ENCODE measurements around the gene GSAP. TPM values are rescaled to one million over a fixed set of nuclear protein-coding genes. Genes with fewer than 3 reads are reported as not detected.
"Not testable (repeated sequence)": the region's sequence is repeated elsewhere in the genome, so short reads cannot be mapped to it uniquely, and the experiment has no call there.

GSAP gene
- total and polyA plus RNA-seq, 3 experiments from 2014 or later, result 2.0 to 11.9 (median 2.9) TPM

DNA sequence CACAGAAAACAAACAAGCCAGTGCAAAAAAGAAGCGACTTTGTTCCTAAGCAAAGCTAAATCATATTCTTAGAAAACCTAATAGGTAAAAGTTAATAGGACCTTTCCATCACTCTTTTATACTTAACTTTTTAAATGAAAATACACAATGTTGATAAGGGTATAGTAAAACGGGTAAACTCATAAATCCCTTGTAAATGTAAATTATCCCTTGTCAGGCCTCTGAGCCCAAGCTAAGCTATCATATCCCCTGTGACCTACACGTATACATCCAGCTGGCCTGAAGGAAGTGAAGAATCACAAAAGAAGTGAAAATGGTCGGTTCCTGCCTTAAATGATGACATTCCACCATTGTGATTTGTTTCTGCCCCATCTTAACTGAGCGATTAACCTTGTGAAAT lies 76.4 kb downstream of the GSAP start:
- no peaks in the 10 kb centered on the region for H3K27me3 Mint-ChIP-seq
- Histone ChIP-seq H3K27me3 (ENCODE audit: insufficient read depth, low read length, poor library complexity, severe bottlenecking) (no peaks in the 10 kb centered on the region), H3K4me3 (ENCODE audit: low read length) (no peak overlapping the region), H3K27ac (ENCODE audit: low read depth, low read length) (no peak overlapping the region), H3K36me3 (ENCODE audit: insufficient read depth, low read length) (no peaks in the 10 kb centered on the region), H3K4me1 (ENCODE audit: insufficient read depth, low read length) (peaks cover 18% of the 10 kb centered on the region), H3K9me3 (ENCODE audit: low read length) (no peaks in the 10 kb centered on the region)
- H3K9me3 Mint-ChIP-seq, result no peaks in the 10 kb centered on the region
- DNase-seq, result no peak
- POLR2A ChIA-PET, result no interaction called here
- H3K27ac Mint-ChIP-seq, result peak overlapping the region in 1 of 8 donors; percentile 31
- peaks cover 0 to 2% (median 0%) of the 10 kb centered on the region in 3 donors for H3K36me3 Mint-ChIP-seq
- no peak overlapping the region for H3K4me3 Mint-ChIP-seq
- H3K4me1 Mint-ChIP-seq, result peaks cover 21 to 35% (median 30%) of the 10 kb centered on the region in 3 donors
- CTCF ChIA-PET, result no interaction called here

DNA sequence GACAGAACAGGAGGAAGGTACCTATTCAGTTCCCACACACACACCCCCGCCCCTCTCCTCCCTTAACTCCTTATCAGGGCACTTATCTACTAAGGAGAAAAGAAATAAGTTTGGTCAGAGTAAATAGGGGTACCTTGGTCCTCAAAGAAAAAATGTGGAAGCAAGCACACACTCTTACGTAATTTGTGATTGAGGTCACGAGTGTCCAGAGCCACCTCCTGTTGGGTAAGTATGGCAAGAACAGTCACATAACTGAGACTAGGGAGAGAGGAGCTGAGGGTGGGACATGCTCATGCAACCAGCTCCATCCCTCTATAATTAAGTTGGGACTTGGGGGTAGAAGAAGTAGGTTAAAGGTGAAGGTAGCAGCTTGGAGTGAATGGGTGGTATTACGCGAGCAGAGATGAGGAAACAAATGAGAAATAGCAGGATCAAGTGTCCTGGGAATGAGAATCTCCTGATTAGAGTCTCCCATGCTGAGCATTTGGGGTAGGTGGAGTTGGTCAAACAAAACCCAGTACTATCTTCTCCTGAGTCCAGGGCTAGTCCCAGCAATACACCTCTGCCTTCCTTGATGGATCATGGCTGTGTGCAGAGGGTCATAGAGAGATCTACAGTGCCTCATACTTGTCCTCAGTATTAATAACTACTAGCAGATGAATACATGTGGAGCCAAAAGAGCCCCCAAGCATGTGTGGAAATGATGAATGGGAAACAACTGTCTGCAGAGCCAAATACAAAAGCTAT lies 77.1 kb downstream of the GSAP start:
- Mint-ChIP-seq H3K27ac (peak overlapping the region in 5 of 8 donors; percentile 1 to 79 (median 10)), H3K4me3 (peak overlapping the region in 2 of 7 donors; percentile 1 to 30), H3K9me3 (no peaks in the 10 kb centered on the region), H3K27me3 (no peaks in the 10 kb centered on the region), H3K4me1 (peaks cover 21 to 35% (median 30%) of the 10 kb centered on the region in 3 donors), H3K36me3 (peaks cover 0 to 2% (median 0%) of the 10 kb centered on the region in 3 donors)
- Histone ChIP-seq H3K36me3 (ENCODE audit: insufficient read depth, low read length) (no peaks in the 10 kb centered on the region), H3K27me3 (ENCODE audit: insufficient read depth, low read length, poor library complexity, severe bottlenecking) (no peaks in the 10 kb centered on the region), H3K27ac (ENCODE audit: low read depth, low read length) (no peak overlapping the region), H3K4me3 (ENCODE audit: low read length) (no peak overlapping the region), H3K4me1 (ENCODE audit: insufficient read depth, low read length) (peaks cover 18% of the 10 kb centered on the region), H3K9me3 (ENCODE audit: low read length) (no peaks in the 10 kb centered on the region)
- no peak for DNase-seq
- ChIA-PET CTCF (no interaction called here), POLR2A (no interaction called here)

DNA sequence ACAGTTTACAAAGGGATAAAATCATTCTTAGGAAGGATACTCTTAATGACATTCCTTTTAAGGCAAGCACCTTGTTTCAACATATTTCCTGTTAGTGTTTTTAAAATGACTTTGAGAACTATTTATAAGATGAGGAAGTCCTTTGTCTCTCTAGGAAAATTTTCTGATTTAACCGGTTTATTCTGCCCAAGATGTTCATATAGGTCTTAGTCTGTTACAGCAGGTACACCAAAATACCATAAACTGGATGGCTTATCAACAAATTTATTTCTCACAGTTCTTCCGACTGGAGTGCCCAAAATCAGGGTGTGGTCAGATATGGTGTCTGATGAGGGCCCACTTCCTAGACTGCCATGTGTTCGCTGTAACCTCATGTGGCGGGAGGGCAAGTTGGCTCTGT lies 77.9 kb downstream of the GSAP start:
- peaks cover 18% of the 10 kb centered on the region for H3K4me1 ChIP-seq (ENCODE audit: insufficient read depth, low read length)

DNA sequence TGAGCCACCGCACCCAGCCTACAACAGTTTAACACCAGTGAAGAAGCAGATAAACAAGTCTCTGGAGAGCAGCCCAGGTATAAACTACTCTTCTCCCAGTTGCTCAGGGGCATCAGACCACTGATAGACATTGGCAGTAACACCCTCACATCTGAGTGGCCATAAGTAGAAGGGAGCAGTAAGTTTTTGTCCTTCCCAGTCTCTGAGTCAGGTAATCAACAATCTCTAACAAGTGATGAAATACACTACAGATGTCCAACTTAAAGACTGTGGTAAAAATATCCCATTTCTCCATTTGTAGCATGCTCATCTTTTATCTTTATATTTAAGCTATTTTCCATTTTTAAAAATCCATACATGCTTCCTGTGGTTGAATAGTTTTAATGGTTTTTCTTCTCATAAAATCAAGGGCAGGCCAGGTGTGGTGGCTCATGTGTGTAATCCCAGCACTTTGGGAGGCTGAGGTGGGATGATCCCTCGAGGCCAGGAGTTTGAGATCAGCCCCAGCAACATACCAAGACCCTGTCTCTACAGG lies 78.6 kb downstream of the GSAP start:
- H3K4me3 Mint-ChIP-seq, result peak overlapping the region in 1 of 7 donors; percentile 45
- H3K27me3 Mint-ChIP-seq, result no peaks in the 10 kb centered on the region
- Histone ChIP-seq H3K9me3 (ENCODE audit: low read length) (no peaks in the 10 kb centered on the region), H3K4me3 (ENCODE audit: low read length) (no peak overlapping the region), H3K27me3 (ENCODE audit: insufficient read depth, low read length, poor library complexity, severe bottlenecking) (no peaks in the 10 kb centered on the region), H3K4me1 (ENCODE audit: insufficient read depth, low read length) (peaks cover 18% of the 10 kb centered on the region), H3K36me3 (ENCODE audit: insufficient read depth, low read length) (no peaks in the 10 kb centered on the region), H3K27ac (ENCODE audit: low read depth, low read length) (no peak overlapping the region)
- H3K9me3 Mint-ChIP-seq, result no peaks in the 10 kb centered on the region
- POLR2A ChIA-PET, result no interaction called here
- H3K27ac Mint-ChIP-seq, result peak overlapping the region in 3 of 8 donors; percentile 43 to 78 (median 74)
- peaks cover 0 to 2% (median 0%) of the 10 kb centered on the region in 3 donors for H3K36me3 Mint-ChIP-seq
- peaks cover 21 to 35% (median 30%) of the 10 kb centered on the region in 3 donors for H3K4me1 Mint-ChIP-seq
- CTCF ChIA-PET, result no interaction called here
- no peak for DNase-seq

More for the DNA sequence above, 77.9 kb downstream of the GSAP start:
- DNase-seq, result no peak
- no peaks in the 10 kb centered on the region for H3K9me3 ChIP-seq (ENCODE audit: low read length)
- Mint-ChIP-seq H3K9me3 (no peaks in the 10 kb centered on the region), H3K36me3 (peaks cover 0 to 2% (median 0%) of the 10 kb centered on the region in 3 donors), H3K4me1 (peaks cover 21 to 35% (median 30%) of the 10 kb centered on the region in 3 donors), H3K4me3 (peak overlapping the region in 3 of 7 donors; percentile 15 to 42 (median 16)), H3K27ac (peak overlapping the region in 6 of 8 donors; percentile 5 to 79 (median 35)), H3K27me3 (no peaks in the 10 kb centered on the region)
- ChIA-PET POLR2A (no interaction called here), CTCF (no interaction called here)
- no peaks in the 10 kb centered on the region for H3K36me3 ChIP-seq (ENCODE audit: insufficient read depth, low read length)
- no peak overlapping the region for H3K4me3 ChIP-seq (ENCODE audit: low read length)
- H3K27me3 ChIP-seq (ENCODE audit: insufficient read depth, low read length, poor library complexity, severe bottlenecking), result no peaks in the 10 kb centered on the region
- H3K27ac ChIP-seq (ENCODE audit: low read depth, low read length), result no peak overlapping the region

DNA sequence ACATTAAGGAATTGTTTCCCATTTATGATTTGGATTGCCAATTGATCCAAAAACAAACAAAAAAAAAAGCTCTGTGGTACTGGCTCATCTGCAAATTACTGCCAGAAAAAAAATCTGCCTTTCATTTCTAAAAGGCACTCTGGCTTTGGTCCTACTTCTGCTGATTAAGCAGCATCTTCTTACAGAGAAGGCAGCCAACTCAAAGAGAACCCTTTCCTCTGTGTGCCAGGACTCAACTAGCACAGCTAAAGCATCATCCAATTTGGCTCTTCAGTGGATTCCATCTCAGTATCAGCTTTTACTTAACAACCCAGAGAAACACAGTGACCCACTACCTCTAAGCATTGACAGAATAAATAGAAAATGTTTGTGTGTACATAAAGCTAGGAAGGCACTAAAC lies 80.6 kb downstream of the GSAP start:
- H3K9me3 Mint-ChIP-seq, result no peaks in the 10 kb centered on the region
- H3K9me3 ChIP-seq (ENCODE audit: low read length), result no peaks in the 10 kb centered on the region
- ChIA-PET POLR2A (no interaction called here), CTCF (interaction anchor here (1.0 kb wide), 1 partner anchor 15 kb away, joined by 5 read pairs; no protein-coding TSS in a partner anchor)
- H3K27ac ChIP-seq (ENCODE audit: low read depth, low read length), result no peak overlapping the region
- no peak overlapping the region for H3K4me3 Mint-ChIP-seq
- H3K27me3 Mint-ChIP-seq, result no peaks in the 10 kb centered on the region
- peaks cover 29 to 44% (median 41%) of the 10 kb centered on the region in 3 donors for H3K4me1 Mint-ChIP-seq
- peaks cover 22% of the 10 kb centered on the region for H3K4me1 ChIP-seq (ENCODE audit: insufficient read depth, low read length)
- no peak overlapping the region for H3K4me3 ChIP-seq (ENCODE audit: low read length)
- DNase-seq, result no peak
- H3K36me3 ChIP-seq (ENCODE audit: insufficient read depth, low read length), result no peaks in the 10 kb centered on the region
- peaks cover 0 to 2% (median 0%) of the 10 kb centered on the region in 3 donors for H3K36me3 Mint-ChIP-seq
- no peaks in the 10 kb centered on the region for H3K27me3 ChIP-seq (ENCODE audit: insufficient read depth, low read length, poor library complexity, severe bottlenecking)
- H3K27ac Mint-ChIP-seq, result peak overlapping the region in 3 of 8 donors; percentile 47 to 71 (median 61)

DNA sequence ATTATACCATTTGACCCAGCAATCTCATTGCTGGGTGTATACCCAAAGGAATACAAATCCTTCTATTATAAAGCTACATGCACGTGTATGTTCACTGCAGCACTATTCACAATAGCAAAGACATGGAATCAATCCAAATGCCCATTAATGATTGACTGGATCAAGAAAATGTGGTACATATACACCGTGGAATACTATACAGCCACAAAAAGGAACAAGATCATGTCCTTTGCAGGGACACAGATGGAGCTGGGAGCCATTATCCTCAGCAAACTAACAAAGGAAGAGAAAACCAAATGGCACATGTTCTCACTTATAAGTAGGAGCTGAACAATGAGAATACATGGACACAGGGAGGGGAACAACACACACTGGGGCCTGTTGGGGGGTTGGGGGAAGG lies 82.1 kb downstream of the GSAP start:
- H3K36me3 ChIP-seq (ENCODE audit: insufficient read depth, low read length); H3K27ac ChIP-seq (ENCODE audit: low read depth, low read length); POLR2A ChIA-PET; H3K4me3 ChIP-seq (ENCODE audit: low read length); H3K27me3 Mint-ChIP-seq; H3K36me3 Mint-ChIP-seq; H3K9me3 Mint-ChIP-seq; H3K27me3 ChIP-seq (ENCODE audit: insufficient read depth, low read length, poor library complexity, severe bottlenecking); DNase-seq; H3K9me3 ChIP-seq (ENCODE audit: low read length); H3K4me3 Mint-ChIP-seq: not testable (repeated sequence)
- peaks cover 36 to 51% (median 44%) of the 10 kb centered on the region in 3 donors for H3K4me1 Mint-ChIP-seq
- H3K27ac Mint-ChIP-seq, result peak overlapping the region in 1 of 8 donors; percentile 17
- H3K4me1 ChIP-seq (ENCODE audit: insufficient read depth, low read length), result peaks cover 29% of the 10 kb centered on the region
- CTCF ChIA-PET, result interaction anchor here (0.9 kb wide), 1 partner anchor 14 kb away, joined by 4 read pairs; no protein-coding TSS in a partner anchor

DNA sequence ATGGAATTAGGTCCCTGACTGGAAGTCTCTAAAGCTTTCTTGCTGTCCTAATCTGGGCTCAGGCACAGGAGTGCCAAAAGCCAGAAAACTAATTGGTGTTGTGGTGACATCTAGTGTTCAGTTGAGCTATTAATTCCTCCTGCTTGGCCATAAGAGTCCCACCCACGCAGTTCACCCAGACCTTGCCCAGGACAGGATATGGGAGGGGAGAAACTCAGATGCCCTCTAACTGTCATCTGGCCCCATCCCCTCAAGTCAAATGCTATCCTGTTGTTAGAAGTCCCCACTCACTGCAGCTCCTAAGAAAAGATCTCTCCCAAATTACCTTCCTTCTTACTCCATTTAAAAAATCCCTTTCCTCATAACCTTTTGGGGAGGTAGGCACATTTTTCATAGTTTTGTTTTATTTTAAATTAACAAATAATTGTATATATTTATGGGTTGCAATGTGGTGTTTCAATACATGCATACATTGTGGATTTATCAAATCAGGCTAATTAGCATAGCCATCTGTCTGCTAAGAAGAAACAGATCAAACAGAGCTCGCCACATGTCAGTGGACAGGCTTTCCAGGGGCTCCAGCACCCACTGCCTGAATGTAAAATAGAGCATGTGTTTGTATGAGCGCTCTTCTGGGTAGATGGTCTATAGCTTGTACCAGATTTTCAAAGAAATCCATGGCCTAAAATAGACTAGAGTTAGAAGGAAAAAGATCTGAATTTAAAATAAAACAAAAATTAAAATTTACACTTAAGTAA lies 84.0 kb downstream of the GSAP start:
- Mint-ChIP-seq H3K27ac (peak overlapping the region in 2 of 8 donors; percentile 27 to 59), H3K27me3 (peaks cover 0 to 4% of the 10 kb centered on the region in 2 donors), H3K9me3 (no peaks in the 10 kb centered on the region), H3K36me3 (peaks cover 0 to 8% (median 1%) of the 10 kb centered on the region in 3 donors), H3K4me3 (no peak overlapping the region), H3K4me1 (peaks cover 41 to 55% (median 48%) of the 10 kb centered on the region in 3 donors)
- H3K9me3 ChIP-seq (ENCODE audit: low read length), result no peaks in the 10 kb centered on the region
- POLR2A ChIA-PET, result interaction anchor here (0.6 to 0.7 kb wide), 3 partner anchors 23 to 887 kb away, joined by 3 to 6 read pairs (median 5); no protein-coding TSS in a partner anchor
- H3K36me3 ChIP-seq (ENCODE audit: insufficient read depth, low read length), result no peaks in the 10 kb centered on the region
- DNase-seq, result peak in 4 of 5 donors; percentile 16 to 55 (median 34)
- H3K27me3 ChIP-seq (ENCODE audit: insufficient read depth, low read length, poor library complexity, severe bottlenecking), result no peaks in the 10 kb centered on the region
- CTCF ChIA-PET, result interaction anchor here (0.6 to 1.5 kb wide), 18 partner anchors 12 to 1018 kb away, joined by 3 to 12 read pairs (median 3); partner anchors contain the start of gene CCDC146
- H3K27ac ChIP-seq (ENCODE audit: low read depth, low read length), result no peak overlapping the region
- peaks cover 34% of the 10 kb centered on the region for H3K4me1 ChIP-seq (ENCODE audit: insufficient read depth, low read length)
- no peak overlapping the region for H3K4me3 ChIP-seq (ENCODE audit: low read length)
